HG02610 (cell line): ENCODE results near the gene NCLN.

Source experiments
- ATAC-seq: cut with Tn5 transposase; IDR thresholded peaks from one replicate; pipeline ENCODE4 v1.9.1; 2021; ENCODE audit warnings: mild to moderate bottlenecking, moderate library complexity; ENCODE audit not compliant: unreplicated experiment

NCLN gene

DNA sequence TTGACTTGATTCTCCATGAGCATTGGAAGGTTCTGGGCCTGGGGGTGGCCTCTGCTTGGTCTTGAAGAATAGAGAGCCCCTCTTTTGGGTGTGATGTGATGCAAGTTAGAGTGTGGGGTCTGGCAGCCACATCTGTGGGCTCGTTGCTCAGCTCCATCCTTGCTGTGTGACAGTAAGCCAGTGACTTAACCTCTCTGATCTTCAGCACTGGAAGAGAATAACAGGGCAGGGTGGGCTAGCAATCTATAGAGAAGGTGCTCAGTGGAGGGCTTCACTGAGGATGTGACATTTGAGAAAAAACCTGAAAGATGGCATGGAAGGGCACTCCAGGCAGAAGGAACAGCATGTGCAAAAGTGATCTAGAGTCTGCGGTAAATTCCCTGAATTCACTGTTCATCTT, 66.9 kb downstream of the NCLN start:
- no peak for ATAC-seq

DNA sequence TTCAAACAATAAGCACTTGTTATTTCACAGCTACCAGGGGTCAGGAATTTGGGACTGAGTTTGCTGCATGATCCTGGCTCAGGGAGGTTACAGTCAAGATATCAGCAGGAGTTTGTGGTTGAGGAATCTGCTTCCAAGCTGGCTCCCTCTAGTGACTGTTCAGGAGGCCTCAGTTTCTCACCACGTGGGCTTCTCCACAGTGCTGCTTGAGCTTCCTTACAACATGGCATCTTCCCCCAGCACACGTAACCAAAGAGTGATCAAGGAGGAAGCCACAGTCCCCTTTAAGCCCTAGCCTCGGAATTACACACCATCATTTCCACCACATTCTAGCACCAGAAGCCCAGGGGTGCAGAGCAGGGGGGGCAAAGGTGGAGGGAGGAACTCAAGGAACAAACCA, 67.5 kb downstream of the NCLN start:
- no peak for ATAC-seq

DNA sequence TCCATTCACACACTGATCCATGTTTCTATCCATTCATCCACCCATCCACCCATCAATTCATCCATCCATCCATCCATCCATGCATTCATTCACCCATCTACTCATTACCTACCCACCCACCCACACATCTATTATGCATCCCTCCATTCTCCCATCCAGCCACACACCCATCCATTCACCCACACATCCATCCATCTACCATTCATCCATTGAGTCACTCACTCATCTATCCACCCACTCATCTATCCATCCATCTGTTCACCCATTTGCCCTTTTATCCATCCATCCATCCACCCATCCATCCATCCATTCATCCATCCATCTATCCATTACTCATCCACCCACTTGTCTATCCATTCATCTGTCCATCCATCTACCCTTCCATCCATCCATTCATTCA, 68.8 kb downstream of the NCLN start:
- no peak for ATAC-seq

DNA sequence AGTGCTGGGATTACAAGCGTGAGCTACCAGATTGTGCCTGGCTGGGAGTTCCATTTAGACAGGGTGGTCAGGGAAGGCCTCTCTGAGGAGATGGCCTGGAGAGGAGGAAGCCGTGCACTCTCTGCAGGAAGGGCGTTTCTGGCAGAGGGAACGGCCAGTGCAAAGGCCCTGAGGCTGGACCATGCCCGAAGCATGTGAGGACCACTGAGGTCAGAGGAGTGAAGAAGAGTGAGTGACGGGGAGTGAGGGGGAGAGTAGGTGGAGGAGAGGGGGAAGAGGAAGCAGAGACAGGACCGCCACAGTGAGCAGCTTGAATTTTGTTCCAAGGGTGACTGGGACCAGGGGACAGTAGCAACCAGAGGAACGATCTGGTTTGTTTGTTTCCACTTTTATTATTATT, 71.3 kb downstream of the NCLN start:
- no peak for ATAC-seq
